GM19328 (cell line): ENCODE measurements around the gene GID4.
"Not testable (repeated sequence)": the region's sequence is repeated elsewhere in the genome, so short reads cannot be mapped to it uniquely, and the experiment has no call there.

ENCODE experiments used
- ATAC-seq: cut with Tn5 transposase; IDR thresholded peaks from one replicate; pipeline ENCODE4 v1.9.1; 2021; ENCODE audit warnings: mild to moderate bottlenecking, moderate library complexity; ENCODE audit not compliant: unreplicated experiment

The GID4 gene

GRCh38 chr17:18038861-18039534 is at the start of gene GID4, which contains the start of gene ATPAF2:
TSS of gene GID4 (plus strand) at chr17:18039408. CDS start at chr17:18039465, 57 bp downstream.
TSS of gene ATPAF2 (minus strand) at chr17:18039168. CDS start at chr17:18039013, 155 bp downstream.
- peak; percentile 80 for ATAC-seq

- ATAC-seq, result no peak
Observed at GRCh38 chr17:17989618-17990017, 49.6 kb upstream of the GID4 start.

- no peak for ATAC-seq
Observed at GRCh38 chr17:17990282-17990681, 48.9 kb upstream of the GID4 start.

GRCh38 chr17:17993366-17993765 is 45.8 kb upstream of the GID4 start:
- no peak for ATAC-seq

- ATAC-seq, result no peak
Observed at GRCh38 chr17:17993852-17994251, 45.4 kb upstream of the GID4 start.

- no peak for ATAC-seq
Observed at GRCh38 chr17:17994271-17995069, 44.7 kb upstream of the GID4 start.

GRCh38 chr17:17995887-17996286 is 43.3 kb upstream of the GID4 start:
- ATAC-seq, result not testable (repeated sequence)

- ATAC-seq, result no peak
Observed at GRCh38 chr17:17998934-17999333, 40.3 kb upstream of the GID4 start.

- ATAC-seq, result no peak
Observed at GRCh38 chr17:17999364-18000029, 39.7 kb upstream of the GID4 start.

- ATAC-seq, result no peak
Observed at GRCh38 chr17:18000030-18000408, 39.2 kb upstream of the GID4 start.

- no peak for ATAC-seq
Observed at GRCh38 chr17:18002171-18002570, 37.0 kb upstream of the GID4 start.

GRCh38 chr17:18004345-18004744 is 34.9 kb upstream of the GID4 start:
- ATAC-seq, result no peak

- ATAC-seq, result no peak
Observed at GRCh38 chr17:18004884-18005305, 34.3 kb upstream of the GID4 start.

- no peak for ATAC-seq
Observed at GRCh38 chr17:18005496-18005895, 33.7 kb upstream of the GID4 start.

GRCh38 chr17:18006495-18007239 is 32.5 kb upstream of the GID4 start:
- ATAC-seq, result no peak

- no peak for ATAC-seq
Observed at GRCh38 chr17:18008496-18009268, 30.5 kb upstream of the GID4 start.

- ATAC-seq, result no peak
Observed at GRCh38 chr17:18009609-18010420, 29.4 kb upstream of the GID4 start.

GRCh38 chr17:18011286-18011685 is 27.9 kb upstream of the GID4 start:
- ATAC-seq, result no peak

GRCh38 chr17:18014006-18014405 is 25.2 kb upstream of the GID4 start:
- no peak for ATAC-seq
